GM19463 (cell line): ENCODE results near the gene TMEM250.

Source experiments
- ATAC-seq: cut with Tn5 transposase; IDR thresholded peaks from one replicate; pipeline ENCODE4 v1.9.1; 2021; ENCODE audit warnings: mild to moderate bottlenecking, moderate library complexity; ENCODE audit not compliant: unreplicated experiment

TMEM250 gene

GRCh38 chr9:136084063-136084944, 34.4 kb downstream of the TMEM250 start:
- no peak for ATAC-seq

DNA sequence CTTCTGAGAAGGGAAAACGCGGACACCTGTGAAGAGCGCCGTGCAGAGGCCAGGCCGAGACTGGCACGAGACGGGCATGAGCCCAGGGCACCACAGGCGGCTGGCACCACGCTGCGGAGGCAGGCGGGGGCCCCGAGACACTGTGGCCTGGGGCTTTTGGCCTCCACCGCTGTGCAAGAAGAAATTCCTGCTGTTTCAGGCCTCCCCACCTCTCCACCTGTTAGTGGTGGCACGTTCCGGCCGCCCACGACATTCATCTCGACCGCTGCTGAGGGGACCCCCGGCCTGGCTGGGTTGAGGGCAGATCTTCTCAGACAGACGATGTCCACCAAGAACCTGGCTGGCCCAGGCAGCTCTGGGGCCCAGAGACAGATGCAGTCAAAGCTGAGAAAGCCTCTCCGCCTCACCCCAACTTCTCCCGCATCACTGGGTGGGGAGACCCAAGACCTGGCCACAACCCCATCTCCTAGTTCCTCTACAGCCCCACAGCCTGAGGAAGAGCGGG, 35.1 kb downstream of the TMEM250 start:
- no peak for ATAC-seq

- no peak for ATAC-seq
Observed at GRCh38 chr9:136082496-136083361, 35.9 kb downstream of the TMEM250 start.

DNA sequence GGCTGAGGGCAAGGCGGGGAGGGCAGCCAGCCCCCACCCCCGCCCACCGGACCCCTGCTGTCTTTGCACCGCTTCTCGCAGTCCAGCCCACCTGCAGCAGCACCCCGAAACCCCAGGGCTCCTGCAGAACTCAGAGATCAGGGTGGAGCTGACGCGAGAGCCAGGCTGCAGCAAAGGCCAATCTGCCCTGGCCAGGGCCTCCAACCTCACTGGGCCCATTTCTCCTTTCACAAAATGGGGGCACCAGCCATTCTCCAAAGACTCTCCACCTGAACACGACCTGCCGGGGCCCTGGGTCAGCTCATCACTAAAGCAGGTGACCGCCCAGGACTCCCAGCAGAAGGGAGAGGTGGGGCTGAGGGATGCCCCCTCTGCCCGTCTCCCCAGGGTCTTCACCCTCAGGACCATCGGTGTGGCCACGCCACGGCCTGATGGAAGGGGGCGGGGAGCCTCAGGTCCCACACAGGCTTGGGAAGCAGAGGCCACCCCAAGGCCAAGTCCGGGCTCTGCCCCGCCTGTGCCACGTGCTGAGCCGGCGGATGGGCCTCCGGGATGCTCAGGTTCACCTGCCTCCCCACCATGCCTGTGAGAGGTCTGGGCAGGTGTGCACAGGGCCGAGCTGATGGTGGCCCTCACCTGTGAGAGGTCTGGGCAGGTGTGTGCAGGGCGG, 36.7 kb downstream of the TMEM250 start:
- ATAC-seq, result no peak

GRCh38 chr9:136081113-136081825, 37.4 kb downstream of the TMEM250 start:
- ATAC-seq, result no peak

DNA sequence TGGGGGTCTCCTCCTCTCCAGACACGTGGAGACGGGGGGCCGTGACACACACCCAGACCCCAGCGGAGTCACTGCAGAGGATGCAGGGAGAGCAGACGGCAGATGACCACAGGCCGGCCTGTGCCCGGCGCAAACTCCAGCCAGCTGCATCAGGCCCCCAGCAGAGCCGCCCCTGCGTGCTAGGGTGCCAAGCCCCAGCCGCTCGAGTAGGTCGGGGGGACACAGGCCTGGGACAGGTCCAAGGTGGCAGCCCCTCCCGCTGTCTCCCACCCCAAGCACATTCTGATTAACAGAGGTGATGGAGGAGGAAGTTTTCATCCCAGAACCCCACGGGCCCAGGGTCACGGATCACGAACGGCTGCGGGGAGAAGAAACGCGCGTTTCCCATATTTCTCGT, 38.0 kb downstream of the TMEM250 start:
- ATAC-seq, result no peak

- ATAC-seq, result no peak
Observed at GRCh38 chr9:136079916-136080246, 38.8 kb downstream of the TMEM250 start.

DNA sequence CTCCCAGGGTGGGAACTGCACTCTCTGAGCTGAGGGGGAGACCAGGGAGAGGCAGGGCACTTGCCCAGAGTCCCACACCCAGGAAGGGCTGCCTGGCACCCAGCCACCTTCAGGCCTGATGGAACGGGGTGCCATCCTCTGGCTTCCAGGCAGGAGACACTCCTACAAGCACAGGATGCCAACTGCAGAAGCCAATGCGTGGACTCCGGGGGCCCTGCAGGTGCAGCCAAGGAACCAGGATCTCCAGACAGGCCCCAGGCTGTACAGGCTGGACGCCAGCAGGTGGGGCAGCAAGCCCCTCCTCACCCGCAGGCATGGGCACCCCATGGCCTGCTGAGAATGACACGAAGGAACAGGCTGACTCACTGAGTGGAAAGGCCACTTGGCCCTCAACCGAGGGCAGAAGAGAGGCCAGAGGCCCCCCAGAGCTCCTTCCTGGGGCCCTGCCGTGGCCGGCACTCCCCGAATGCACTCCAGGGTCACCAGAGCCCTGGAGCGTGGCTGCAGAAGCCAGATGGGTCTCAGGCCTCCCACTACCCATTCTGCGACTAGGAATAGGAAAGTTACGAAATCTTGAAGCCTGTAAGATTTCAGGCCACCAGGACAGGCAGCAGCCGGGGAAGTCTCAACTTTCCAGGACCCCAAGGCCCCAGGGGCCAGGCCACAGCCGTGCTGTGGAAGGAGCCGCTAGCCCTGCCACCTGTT, 39.3 kb downstream of the TMEM250 start:
- ATAC-seq, result no peak

GRCh38 chr9:136078498-136079011, 40.1 kb downstream of the TMEM250 start:
- ATAC-seq, result no peak

DNA sequence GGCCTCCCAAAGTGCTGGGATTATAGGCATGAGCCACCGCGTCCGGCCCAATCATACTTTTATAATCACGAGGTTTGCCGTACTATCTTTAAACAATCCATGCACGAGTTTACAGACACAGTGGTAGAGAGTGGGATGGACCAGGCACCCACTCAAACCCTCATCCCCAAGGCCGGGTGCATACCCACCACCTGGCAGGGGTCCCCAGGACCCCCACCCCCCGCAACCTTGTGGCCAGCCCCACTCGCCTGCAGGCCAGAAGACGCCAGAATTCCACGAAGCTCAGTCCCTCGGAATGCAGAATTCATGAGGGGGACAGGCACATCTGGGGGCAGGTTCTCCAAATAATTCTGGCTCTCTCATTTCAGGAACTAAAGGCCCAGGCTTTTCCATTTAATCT, 40.7 kb downstream of the TMEM250 start:
- no peak for ATAC-seq

GRCh38 chr9:136077491-136077890, 41.2 kb downstream of the TMEM250 start:
- ATAC-seq, result no peak

GRCh38 chr9:136075881-136076678, 42.6 kb downstream of the TMEM250 start:
- no peak for ATAC-seq

- no peak for ATAC-seq
Observed at GRCh38 chr9:136075134-136075841, 43.4 kb downstream of the TMEM250 start.

DNA sequence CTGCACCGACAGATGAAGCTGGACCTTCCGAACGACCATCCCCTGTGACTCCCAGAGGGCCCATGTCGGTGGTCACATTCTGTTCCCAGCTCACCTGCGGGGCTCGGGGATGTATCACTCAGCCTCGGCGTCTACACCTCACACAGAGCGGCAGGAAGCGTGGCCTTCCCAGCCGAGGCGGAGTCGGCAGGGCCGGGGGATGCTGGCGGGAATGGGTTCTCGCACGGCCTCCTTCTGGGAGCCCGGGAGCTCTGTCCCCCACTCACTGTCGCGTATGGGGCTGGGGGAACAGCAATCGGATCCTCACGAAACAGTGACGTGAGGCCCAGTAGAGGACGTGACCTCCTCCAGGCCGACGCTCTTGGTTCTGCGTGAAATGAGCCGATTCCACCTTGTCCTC, 44.0 kb downstream of the TMEM250 start:
- ATAC-seq, result no peak
